GM12878 (cell line): ENCODE results near the gene KRTAP10-6. TPM values are rescaled to one million over a fixed set of nuclear protein-coding genes. Genes with fewer than 3 reads are reported as not detected.

Experiments
- ATAC-seq: fragments of 200-7000 bp; cut with Tn5 transposase; 3 replicates; pipeline ENCODE4 v1.9.1; 2020; ENCODE audit warnings: mild to moderate bottlenecking, moderate library complexity
- BruUV-seq: library from RNA; stranded (reverse); fragments of 400-500 nt; replicated peaks from 2 replicates; lab custom pipeline; 2021; lab: Mats Ljungman, UMichigan
- CTCF ChIA-PET: fragments of 300-600 bp; sonication (Branson Sonifier 250); formaldehyde crosslinking; extraction: SDS; loops from one replicate; lab custom pipeline; 2021; ENCODE audit warnings: inconsistent platforms; lab: Yijun Ruan, JAX
- POLR2A ChIA-PET: fragments of 350-600 bp; formaldehyde crosslinking; extraction: SDS; loops from one replicate; lab custom pipeline; 2021; ENCODE audit warnings: inconsistent platforms; lab: Charles Lee
- RAD21 ChIA-PET: fragments of 300-600 bp; sonication (Branson Sonifier 250); formaldehyde crosslinking; loops from one replicate; lab custom pipeline; 2023; ENCODE audit warnings: antibody characterized with exemption; ENCODE audit not compliant: unreplicated experiment; lab: Charles Lee
- SMC1A ChIA-PET: fragments of 300-600 bp; sonication (Branson Sonifier 250); formaldehyde crosslinking; loops from one replicate; lab custom pipeline; 2023; ENCODE audit not compliant: unreplicated experiment, uncharacterized antibody; lab: Charles Lee
- DNase-seq: peaks from one replicate; pipeline ENCODE4 v3.0.0-alpha.2; 2011; ENCODE audit warnings: low read depth, low spot score
- FAIRE-seq: peaks from 3 replicates; lab custom pipeline; 2011; peaks lifted over from hg19 to GRCh38; lab: Jason Lieb, UNC
- H2AFZ ChIP-seq: 2 replicates; pipeline ENCODE4 v1.6.0; 2011; ENCODE audit warnings: low read depth, low read length, control low read depth; ENCODE audit not compliant: control insufficient read depth
- H3K27ac ChIP-seq: 2 replicates; pipeline ENCODE4 v1.5.1; 2011; ENCODE audit warnings: control low read depth; ENCODE audit not compliant: control insufficient read depth, insufficient read depth
- H3K27me3 ChIP-seq, 2 experiments: replicated peaks in 1 of 2; 2 replicates each; pipeline versions ENCODE4 v1.6.0 to v1.6.1; 2011; ENCODE audit warnings: low read length in 1 of 2; ENCODE audit not compliant: control insufficient read depth in 2 of 2, insufficient read depth in 2 of 2
- H3K36me3 ChIP-seq, 2 experiments: 2 replicates each; pipeline ENCODE4 v1.5.1; 2011; ENCODE audit warnings: low read length in 1 of 2; ENCODE audit not compliant: control insufficient read depth in 2 of 2, insufficient read depth in 2 of 2
- H3K4me1 ChIP-seq: 2 replicates; pipeline ENCODE4 v1.6.1; 2011; ENCODE audit warnings: mild to moderate bottlenecking, low read length, moderate library complexity, mixed read lengths; ENCODE audit not compliant: control insufficient read depth, insufficient read depth
- H3K4me2 ChIP-seq: 2 replicates; pipeline ENCODE4 v1.6.0; 2011; ENCODE audit warnings: control low read depth; ENCODE audit not compliant: control insufficient read depth, insufficient read depth
- H3K4me3 ChIP-seq: fragments of 200-600 bp; sonication (generic); 2 replicates; pipeline ENCODE4 v1.5.1; 2016
- H3K79me2 ChIP-seq: 2 replicates; pipeline ENCODE4 v1.6.0; 2011; ENCODE audit warnings: low read length; ENCODE audit not compliant: control insufficient read depth, insufficient read depth
- H3K9ac ChIP-seq: 2 replicates; pipeline ENCODE4 v1.8.0; 2011; ENCODE audit warnings: low read length, control low read depth, mixed read lengths; ENCODE audit not compliant: control insufficient read depth, insufficient read depth
- H3K9me3 ChIP-seq: replicated peaks from 3 replicates; pipeline ENCODE4 v1.5.1; 2011; ENCODE audit warnings: mild to moderate bottlenecking, low read length; ENCODE audit not compliant: control insufficient read depth, insufficient read depth
- H4K20me1 ChIP-seq: 2 replicates; pipeline ENCODE4 v1.6.0; 2011; ENCODE audit not compliant: control insufficient read depth, insufficient read depth
- BCL3 ChIP-seq: IDR thresholded peaks from 2 replicates; pipeline ENCODE4 v1.6.1; 2011; ENCODE audit warnings: borderline replicate concordance, low read depth, mild to moderate bottlenecking, moderate library complexity, low read length; ENCODE audit not compliant: insufficient read depth, poor library complexity, severe bottlenecking
- CREM ChIP-seq: IDR thresholded peaks from 2 replicates; pipeline ENCODE4 v1.6.1; 2014; ENCODE audit warnings: antibody characterized with exemption, low read depth
- CTCF ChIP-seq, 3 experiments: IDR thresholded peaks in 2 of 3; conservative IDR thresholded peaks in 1 of 3; 2 replicates each; pipeline ENCODE4 v1.5.1; 2011; ENCODE audit warnings: low read depth in 3 of 3, low read length in 3 of 3, mild to moderate bottlenecking in 3 of 3, control low read depth in 2 of 3, moderate library complexity in 2 of 3, inconsistent platforms in 1 of 3, mixed read lengths in 1 of 3; ENCODE audit not compliant: control insufficient read depth in 2 of 3, insufficient read depth in 1 of 3; ENCODE audit errors: extremely low read depth in 1 of 3
- EED ChIP-seq: sonication (generic); IDR thresholded peaks from 2 replicates; pipeline ENCODE4 v1.6.1; 2016; ENCODE audit warnings: antibody characterized with exemption, low read depth
- ETV6 ChIP-seq, 2 experiments: fragments of 450-650 bp in 1 of 2; IDR thresholded peaks in 1 of 2; conservative IDR thresholded peaks in 1 of 2; 2 replicates each; pipeline ENCODE4 v1.6.1; 2014; ENCODE audit warnings: antibody characterized with exemption in 1 of 2, borderline replicate concordance in 1 of 2, low read depth in 1 of 2, mild to moderate bottlenecking in 1 of 2, moderate library complexity in 1 of 2
- FOXK2 ChIP-seq: fragments of 450-650 bp; IDR thresholded peaks from 2 replicates; pipeline ENCODE4 v1.6.1; 2017; ENCODE audit warnings: mild to moderate bottlenecking, moderate library complexity
- MLLT1 ChIP-seq: fragments of 450-650 bp; IDR thresholded peaks from 2 replicates; pipeline ENCODE4 v1.6.1; 2016; ENCODE audit warnings: mild to moderate bottlenecking
- MTA3 ChIP-seq: IDR thresholded peaks from 2 replicates; pipeline ENCODE4 v1.6.1; 2012; ENCODE audit warnings: low read length, inconsistent platforms, borderline replicate concordance
- NBN ChIP-seq: fragments of 450-650 bp; IDR thresholded peaks from 2 replicates; pipeline ENCODE4 v1.6.1; 2016
- PML ChIP-seq: IDR thresholded peaks from 2 replicates; pipeline ENCODE4 v1.6.1; 2012; ENCODE audit warnings: low read length, inconsistent platforms
- RAD21 ChIP-seq: IDR thresholded peaks from 2 replicates; pipeline ENCODE4 v1.6.1; 2011; ENCODE audit warnings: mild to moderate bottlenecking, low read depth, low read length, moderate library complexity; ENCODE audit not compliant: insufficient read depth
- TBL1XR1 ChIP-seq: IDR thresholded peaks from 2 replicates; pipeline ENCODE4 v1.6.1; 2012; ENCODE audit warnings: low read depth, low read length, improper control_type of control experiment
- YBX1 ChIP-seq: fragments of 450-650 bp; IDR thresholded peaks from 2 replicates; pipeline ENCODE4 v1.6.1; 2016; ENCODE audit warnings: antibody characterized with exemption
- ZBTB11 ChIP-seq: fragments of 450-650 bp; formaldehyde crosslinking; IDR thresholded peaks from 2 replicates; pipeline ENCODE4 v1.5.0; 2022; ENCODE audit warnings: mild to moderate bottlenecking, missing genetic modification characterization
- WGBS: methylation state at CpG from one replicate; pipeline ENCODE4 v1.1.6; 2016; ENCODE audit warnings: low lambda C conversion rate; ENCODE audit not compliant: insufficient replicate concordance, insufficient coverage; ENCODE audit errors: missing lambda C conversion rate; 5-methylcytosine and 5-hydroxymethylcytosine counted together
- in situ Hi-C: fragments of 300-500 bp; cut with MboI; formaldehyde crosslinking; loops from 9 replicates; pipeline ENCODE4 v1.14.3; 2018; ENCODE audit warnings: mixed read lengths
- intact Hi-C: fragments of 100-400 bp; cut with micrococcal nuclease; formaldehyde crosslinking; loops from one replicate; pipeline ENCODE4 v1.14.2; 2022; ENCODE audit not compliant: unreplicated experiment
- polyA plus RNA-seq, 11 experiments: library from polyadenylated mRNA; depleted of rRNA in 4 of 11; unstranded in 6 of 11; stranded (reverse) in 5 of 11; fragments of >200 nt; fragmentation: Nextera tagmentation in 4 of 11; fragmentation: Illumina TruSeq in 1 of 11; extraction: Ambion mirVana in 4 of 11; extraction: Trizol in 1 of 11; gene quantifications; 1 replicate in 1 of 11; 2 replicates in 10 of 11; pipeline versions ENCODE4 v1.2.1 to v1.2.3, GENCODE V29; 2011 to 2016; ENCODE audit warnings: inconsistent platforms in 2 of 11, missing spikeins in 2 of 11, low read depth in 1 of 11
- total RNA-seq, 4 experiments: library from RNA; depleted of rRNA in 3 of 4; stranded (reverse); fragments of >200 nt in 3 of 4; fragmentation: Illumina TruSeq in 1 of 4; extraction: Trizol in 1 of 4; gene quantifications; 2 replicates each; pipeline versions ENCODE4 v1.2.1 to v1.2.3, GENCODE V29; 2013 to 2021

KRTAP10-6 gene
- total and polyA plus RNA-seq, 10 of the 15 experiments (the other 5 are each of a cell fraction or from before 2014, with no cell fraction given): not detected

- TF ChIP-seq CREM (no peak), MTA3 (no peak), MLLT1 (no peak), CTCF (IDR thresholded peaks at IDR 0.05 in 2 of 3, conservative IDR thresholded peaks at IDR 0.05 in 1 of 3; ENCODE audit: control insufficient read depth in 2 of 3, extremely low read depth in 1 of 3, insufficient read depth in 1 of 3, low read depth in 3 of 3, low read length in 3 of 3) (no peak), ETV6 (conservative IDR thresholded peaks at IDR 0.05 in 1 of 2, IDR thresholded peaks at IDR 0.05 in 1 of 2; ENCODE audit: borderline replicate concordance in 1 of 2, low read depth in 1 of 2) (no peak), RAD21 (no peak), YBX1 (no peak)
Observed at GRCh38 chr21:44598061-44598460, 5.8 kb upstream of the KRTAP10-6 start (continued).

GRCh38 chr21:44596068-44596725, 3.9 kb upstream of the KRTAP10-6 start:
- 5% methylated on average over 9 of the region's 9 CpGs for WGBS
- TF ChIP-seq ZBTB11: no peak
- no peak for TF ChIP-seq NBN
- no peak for TF ChIP-seq EED
- no peak for TF ChIP-seq TBL1XR1
- TF ChIP-seq PML: no peak
- no peak for TF ChIP-seq BCL3
- no peak for TF ChIP-seq FOXK2

More at GRCh38 chr21:44596068-44596725, 3.9 kb upstream of the KRTAP10-6 start:
- Histone ChIP-seq H3K4me2 (no peak overlapping the region), H3K4me3 (no peak overlapping the region), H3K4me1 (no peaks in the 10 kb centered on the region), H3K9me3 (no peaks in the 10 kb centered on the region; the same call in 2 of the 3 replicates), H3K36me3 (no peaks in the 10 kb centered on the region), H3K27ac (no peak overlapping the region), H4K20me1 (no peaks in the 10 kb centered on the region), H3K27me3 (no peaks in the 10 kb centered on the region), H2AFZ (no peak overlapping the region), H3K9ac (no peak overlapping the region), H3K79me2 (no peaks in the 10 kb centered on the region)
- ChIA-PET RAD21 (no interaction called here), SMC1A (no interaction called here), POLR2A (interaction anchor here (0.8 kb wide), 1 partner anchor 208 kb away, joined by 5 read pairs; no protein-coding TSS in a partner anchor), CTCF (no interaction called here)
- FAIRE-seq: no peak
- DNase-seq: no peak
- intact Hi-C loops: no loop called here
- no TSS peak for BruUV-seq
- in situ Hi-C loops: no loop called here
- no peak for ATAC-seq
